NT2/D1 (cell line): ENCODE results near the gene WSB2.
"Not testable (repeated sequence)": the region's sequence is repeated elsewhere in the genome, so short reads cannot be mapped to it uniquely, and the experiment has no call there.

Source experiments
- DNase-seq: peaks from one replicate; pipeline ENCODE4 v3.0.0-alpha.2; 2011; ENCODE audit warnings: low read depth, low spot score
- H3K27me3 ChIP-seq: 2 replicates; pipeline ENCODE4 v1.6.0; 2011; ENCODE audit warnings: mild to moderate bottlenecking; ENCODE audit not compliant: insufficient read length, insufficient read depth
- H3K36me3 ChIP-seq: 2 replicates; pipeline ENCODE4 v1.6.1; 2011; ENCODE audit warnings: mild to moderate bottlenecking, low read length, mixed read lengths; ENCODE audit not compliant: insufficient read depth, insufficient read length
- H3K4me1 ChIP-seq: 2 replicates; pipeline ENCODE4 v1.5.1; 2011; ENCODE audit not compliant: insufficient read depth, insufficient read length
- H3K4me3 ChIP-seq: 2 replicates; pipeline ENCODE4 v1.5.1; 2011; ENCODE audit warnings: low read depth; ENCODE audit not compliant: insufficient read length
- H3K9ac ChIP-seq: 2 replicates; pipeline ENCODE4 v1.6.0; 2011; ENCODE audit warnings: low read depth; ENCODE audit not compliant: insufficient read length
- H3K9me3 ChIP-seq: 2 replicates; pipeline ENCODE4 v1.5.1; 2011; ENCODE audit warnings: mild to moderate bottlenecking, low read length; ENCODE audit not compliant: insufficient read depth
- SUZ12 ChIP-seq: IDR thresholded peaks from 2 replicates; pipeline ENCODE4 v1.6.1; 2011; ENCODE audit not compliant: insufficient read length, insufficient read depth; ENCODE audit errors: extremely low read depth
- YY1 ChIP-seq: IDR thresholded peaks from 2 replicates; pipeline ENCODE4 v1.6.1; 2011; ENCODE audit not compliant: insufficient read length, insufficient read depth
- ZNF274 ChIP-seq: IDR thresholded peaks from 2 replicates; pipeline ENCODE4 v1.6.1; 2011; ENCODE audit warnings: mild to moderate bottlenecking, low read depth, low read length

The WSB2 gene

GRCh38 chr12:118102070-118102469 is 41.1 kb upstream of the WSB2 start:
- H3K4me1 ChIP-seq, result peaks cover 10% of the 10 kb centered on the region
- no peaks in the 10 kb centered on the region for H3K27me3 ChIP-seq
- peak overlapping the region; percentile 90 for H3K4me3 ChIP-seq
- peaks cover 6% of the 10 kb centered on the region for H3K36me3 ChIP-seq
- DNase-seq, result no peak
- TF ChIP-seq YY1 (no peak), SUZ12 (no peak), ZNF274 (no peak)
- H3K9ac ChIP-seq, result no peak overlapping the region
- H3K9me3 ChIP-seq, result no peaks in the 10 kb centered on the region

- no peak overlapping the region for H3K4me3 ChIP-seq
- TF ChIP-seq ZNF274 (no peak), YY1 (no peak), SUZ12 (no peak)
- H3K9ac ChIP-seq, result no peak overlapping the region
- DNase-seq, result no peak
- H3K9me3 ChIP-seq, result no peaks in the 10 kb centered on the region
- H3K27me3 ChIP-seq, result no peaks in the 10 kb centered on the region
- H3K4me1 ChIP-seq, result peaks cover 10% of the 10 kb centered on the region
- peaks cover 6% of the 10 kb centered on the region for H3K36me3 ChIP-seq
Measured at GRCh38 chr12:118101051-118101450, 40.1 kb upstream of the WSB2 start.

- H3K4me3 ChIP-seq, result no peak overlapping the region
- peak overlapping the region; percentile 18 for H3K9ac ChIP-seq
- H3K9me3 ChIP-seq, result no peaks in the 10 kb centered on the region
- H3K27me3 ChIP-seq, result no peaks in the 10 kb centered on the region
- TF ChIP-seq ZNF274 (no peak), SUZ12 (no peak), YY1 (no peak)
- H3K4me1 ChIP-seq, result peaks cover 10% of the 10 kb centered on the region
- H3K36me3 ChIP-seq, result peaks cover 11% of the 10 kb centered on the region
- no peak for DNase-seq
Measured at GRCh38 chr12:118098911-118099671, 38.1 kb upstream of the WSB2 start.

GRCh38 chr12:118098401-118098800 is 37.4 kb upstream of the WSB2 start:
- H3K27me3 ChIP-seq, result no peaks in the 10 kb centered on the region
- H3K4me1 ChIP-seq, result peaks cover 10% of the 10 kb centered on the region
- H3K4me3 ChIP-seq, result no peak overlapping the region
- no peak for DNase-seq
- TF ChIP-seq ZNF274 (no peak), SUZ12 (no peak), YY1 (no peak)
- peaks cover 17% of the 10 kb centered on the region for H3K36me3 ChIP-seq
- no peak overlapping the region for H3K9ac ChIP-seq
- no peaks in the 10 kb centered on the region for H3K9me3 ChIP-seq

GRCh38 chr12:118094039-118094438 is 33.1 kb upstream of the WSB2 start:
- H3K9me3 ChIP-seq, result no peaks in the 10 kb centered on the region
- TF ChIP-seq YY1, result no peak
- TF ChIP-seq ZNF274, result no peak
- TF ChIP-seq SUZ12, result no peak
- H3K4me1 ChIP-seq, result peaks cover 5% of the 10 kb centered on the region
- H3K4me3 ChIP-seq, result no peak overlapping the region
- H3K36me3 ChIP-seq, result peaks cover 37% of the 10 kb centered on the region
- H3K9ac ChIP-seq, result no peak overlapping the region
- H3K27me3 ChIP-seq, result no peaks in the 10 kb centered on the region
- no peak for DNase-seq

GRCh38 chr12:118089782-118090181 is 28.8 kb upstream of the WSB2 start:
- no peaks in the 10 kb centered on the region for H3K9me3 ChIP-seq
- H3K4me1 ChIP-seq, result peaks cover 3% of the 10 kb centered on the region
- H3K27me3 ChIP-seq, result no peaks in the 10 kb centered on the region
- no peak overlapping the region for H3K9ac ChIP-seq
- TF ChIP-seq SUZ12, result no peak
- no peak for DNase-seq
- peaks cover 32% of the 10 kb centered on the region for H3K36me3 ChIP-seq
- H3K4me3 ChIP-seq, result no peak overlapping the region

- H3K9me3 ChIP-seq, result no peaks in the 10 kb centered on the region
- H3K4me3 ChIP-seq, result no peak overlapping the region
- DNase-seq, result no peak
Measured at GRCh38 chr12:118082161-118082560, 21.2 kb upstream of the WSB2 start.

GRCh38 chr12:118081521-118081920 is 20.5 kb upstream of the WSB2 start:
- H3K4me1 ChIP-seq, H3K4me3 ChIP-seq, H3K9me3 ChIP-seq, H3K9ac ChIP-seq, H3K27me3 ChIP-seq, DNase-seq: not testable (repeated sequence)
- peaks cover 43% of the 10 kb centered on the region for H3K36me3 ChIP-seq

More at GRCh38 chr12:118082161-118082560, 21.2 kb upstream of the WSB2 start:
- Histone ChIP-seq H3K9ac (no peak overlapping the region), H3K4me1 (no peaks in the 10 kb centered on the region), H3K36me3 (peaks cover 37% of the 10 kb centered on the region), H3K27me3 (no peaks in the 10 kb centered on the region)
- no peak for TF ChIP-seq ZNF274
- no peak for TF ChIP-seq SUZ12
- no peak for TF ChIP-seq YY1
